Measurements from ENCODE around the gene TEX19.
"Not testable (repeated sequence)": the region's sequence is repeated elsewhere in the genome, so short reads cannot be mapped to it uniquely, and the experiment has no call there.

The TEX19 gene

GRCh38 chr17:82353484-82353883 lies 5.6 kb upstream of the TEX19 start:
- no peak overlapping the region for H3K4me3 ChIP-seq (ENCODE audit: low read depth, low read length)

- H3K4me3 ChIP-seq (ENCODE audit: low read depth, low read length): no peak overlapping the region
These were observed 4.2 kb upstream of the TEX19 start for GRCh38 chr17:82354804-82355308.

GRCh38 chr17:82355770-82356427 lies 3.1 kb upstream of the TEX19 start:
- H3K4me3 ChIP-seq (ENCODE audit: low read depth, low read length): no peak overlapping the region

GRCh38 chr17:82356845-82357355 lies 2.1 kb upstream of the TEX19 start:
- no peak overlapping the region for H3K4me3 ChIP-seq (ENCODE audit: low read depth, low read length)

GRCh38 chr17:82357394-82357793 lies 1.7 kb upstream of the TEX19 start:
- H3K4me3 ChIP-seq (ENCODE audit: low read depth, low read length): no peak overlapping the region

GRCh38 chr17:82359451-82360074 lies 516 bp downstream of the TEX19 start:
- not testable (repeated sequence) for H3K4me3 ChIP-seq (ENCODE audit: low read depth, low read length)

GRCh38 chr17:82361885-82362633 lies 3.0 kb downstream of the TEX19 start:
- H3K4me3 ChIP-seq (ENCODE audit: low read depth, low read length): no peak overlapping the region

GRCh38 chr17:82365606-82366295 lies 6.7 kb downstream of the TEX19 start:
- H3K4me3 ChIP-seq (ENCODE audit: low read depth, low read length): no peak overlapping the region

GRCh38 chr17:82366749-82367148 lies 7.7 kb downstream of the TEX19 start:
- H3K4me3 ChIP-seq (ENCODE audit: low read depth, low read length): no peak overlapping the region

GRCh38 chr17:82367724-82368524 lies 8.9 kb downstream of the TEX19 start:
- no peak overlapping the region for H3K4me3 ChIP-seq (ENCODE audit: low read depth, low read length)

- no peak overlapping the region for H3K4me3 ChIP-seq (ENCODE audit: low read depth, low read length)
These were observed 10.2 kb downstream of the TEX19 start for GRCh38 chr17:82369211-82369610.

- H3K4me3 ChIP-seq (ENCODE audit: low read depth, low read length): no peak overlapping the region
These were observed 11.7 kb downstream of the TEX19 start for GRCh38 chr17:82370471-82371332.

- H3K4me3 ChIP-seq (ENCODE audit: low read depth, low read length): peak within 1 kb of the TSS; percentile 20
These were observed 12.5 kb downstream of the TEX19 start, which contains the start of gene UTS2R for GRCh38 chr17:82371333-82372248. UTS2R (plus strand) TSS chr17:82371765; CDS start chr17:82374325, 2,560 bp downstream.

GRCh38 chr17:82372249-82373071 lies 13.4 kb downstream of the TEX19 start:
- no peak overlapping the region for H3K4me3 ChIP-seq (ENCODE audit: low read depth, low read length)

- H3K4me3 ChIP-seq (ENCODE audit: low read depth, low read length): not testable (repeated sequence)
These were observed 14.0 kb downstream of the TEX19 start for GRCh38 chr17:82373072-82373452.

GRCh38 chr17:82373731-82374625 lies 14.9 kb downstream of the TEX19 start:
- H3K4me3 ChIP-seq (ENCODE audit: low read depth, low read length): no peak overlapping the region
